GM19240 (cell line): ENCODE results near the gene ARFRP1.
A peak's percentile ranks its signal among the peaks of the same experiment; 100 is the strongest.

Source experiments
- DNase-seq: peaks from one replicate; pipeline ENCODE4 v3.0.0; 2011; ENCODE audit warnings: low spot score; ENCODE audit not compliant: insufficient read length

ARFRP1 gene, protein sequence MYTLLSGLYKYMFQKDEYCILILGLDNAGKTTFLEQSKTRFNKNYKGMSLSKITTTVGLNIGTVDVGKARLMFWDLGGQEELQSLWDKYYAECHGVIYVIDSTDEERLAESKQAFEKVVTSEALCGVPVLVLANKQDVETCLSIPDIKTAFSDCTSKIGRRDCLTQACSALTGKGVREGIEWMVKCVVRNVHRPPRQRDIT

GRCh38 chr20:63707558-63708300 is at the start of gene ARFRP1, which contains the start of gene ZGPAT:
TSS of gene ARFRP1 (minus strand) at chr20:63707976. CDS start at chr20:63707091, 885 bp downstream.
TSS of gene ZGPAT (plus strand) at chr20:63708039. CDS start at chr20:63708581, 542 bp downstream.
- DNase-seq, result peak; percentile 83

GRCh38 chr20:63756648-63756991 is 48.8 kb upstream of the ARFRP1 start:
- DNase-seq, result no peak

DNA sequence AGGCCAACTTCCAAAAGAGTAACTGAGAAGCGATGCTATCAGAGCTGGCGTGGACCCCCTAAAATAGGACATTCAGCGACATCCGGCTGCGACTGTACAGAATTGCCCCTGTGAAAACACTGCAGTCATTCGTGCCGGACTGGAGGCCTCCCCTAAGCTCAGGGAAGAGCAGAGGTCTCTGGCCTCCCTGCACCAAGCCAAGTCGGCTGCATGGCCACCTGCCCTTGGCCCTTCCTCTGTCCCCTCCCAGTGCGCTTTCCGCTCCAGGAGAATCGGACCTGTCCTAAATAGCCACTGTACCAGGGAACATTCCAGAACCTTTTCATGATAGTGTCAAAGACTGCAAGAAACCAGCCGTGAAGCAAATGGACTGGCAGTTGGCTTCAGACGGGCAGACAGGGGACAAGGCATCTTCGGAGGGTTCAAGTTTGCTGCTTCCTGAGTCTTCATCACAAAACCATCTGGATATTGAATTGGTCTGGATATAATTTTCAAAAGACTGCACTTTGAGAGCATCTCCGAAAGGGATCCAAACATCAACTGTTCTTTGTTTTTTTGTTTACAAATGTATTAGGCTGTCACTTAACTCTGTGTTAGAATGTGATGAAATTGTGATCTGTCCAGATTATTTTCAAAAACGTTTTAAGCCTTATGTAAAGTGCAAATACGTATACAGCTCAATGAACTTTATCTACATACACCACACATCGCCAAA is 48.3 kb upstream of the ARFRP1 start:
- DNase-seq, result no peak

DNA sequence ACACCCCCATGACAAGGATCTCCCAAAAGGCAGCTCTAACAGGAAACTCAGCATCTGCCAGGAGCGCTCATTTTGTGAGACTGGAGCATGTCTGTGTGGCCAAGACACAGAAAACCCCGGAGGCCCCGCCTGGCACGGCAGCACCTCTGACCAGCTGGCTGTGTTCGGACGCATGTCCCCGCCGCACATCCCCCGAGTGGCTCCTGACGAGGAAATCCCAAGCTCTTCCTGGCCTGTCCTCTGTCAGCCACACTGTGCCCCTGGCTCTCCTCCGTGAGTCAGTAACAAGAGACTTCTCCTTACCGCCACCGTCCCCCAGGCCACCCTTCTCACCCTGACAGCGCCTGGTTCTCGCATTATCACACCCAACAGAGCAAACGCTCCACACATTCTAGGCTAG is 46.2 kb upstream of the ARFRP1 start:
- no peak for DNase-seq

- no peak for DNase-seq
Observed at GRCh38 chr20:63753381-63753780, 45.6 kb upstream of the ARFRP1 start.

- no peak for DNase-seq
Observed at GRCh38 chr20:63752411-63753101, 44.8 kb upstream of the ARFRP1 start.

GRCh38 chr20:63751471-63752271 is 43.9 kb upstream of the ARFRP1 start:
- no peak for DNase-seq

DNA sequence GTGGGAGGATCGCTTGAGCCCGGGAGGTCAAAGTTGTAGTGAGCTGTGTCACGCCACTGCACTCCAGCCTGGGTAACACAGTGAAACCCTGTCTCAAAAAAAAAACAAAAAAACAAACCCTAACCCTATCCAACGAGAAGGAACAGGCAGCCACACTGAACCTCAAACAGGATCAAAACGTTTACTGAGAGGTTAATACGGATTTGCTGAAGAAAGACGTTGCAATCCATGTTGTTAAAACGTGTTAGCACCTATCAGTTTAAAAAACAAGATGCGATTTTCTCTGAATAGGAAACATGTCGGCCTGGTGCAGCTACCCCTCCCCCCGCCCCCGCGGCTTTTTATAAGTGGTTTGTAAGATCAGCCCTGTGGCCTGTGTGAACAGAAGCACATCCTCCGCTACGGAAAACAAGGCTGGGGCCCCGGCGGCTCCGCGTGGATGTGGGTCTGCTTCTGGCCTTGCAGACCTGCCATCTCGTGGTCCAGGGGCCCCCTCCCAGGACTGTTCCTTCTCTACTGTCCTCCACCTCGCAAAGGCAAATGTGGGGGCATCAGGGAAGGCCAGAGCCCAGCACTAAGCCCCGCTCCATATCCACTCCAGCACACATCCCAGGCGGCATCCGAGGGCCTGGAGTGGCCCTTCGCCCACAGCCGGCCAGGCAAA is 43.2 kb upstream of the ARFRP1 start:
- DNase-seq, result no peak

GRCh38 chr20:63749597-63750508 is 42.1 kb upstream of the ARFRP1 start:
- DNase-seq, result no peak

DNA sequence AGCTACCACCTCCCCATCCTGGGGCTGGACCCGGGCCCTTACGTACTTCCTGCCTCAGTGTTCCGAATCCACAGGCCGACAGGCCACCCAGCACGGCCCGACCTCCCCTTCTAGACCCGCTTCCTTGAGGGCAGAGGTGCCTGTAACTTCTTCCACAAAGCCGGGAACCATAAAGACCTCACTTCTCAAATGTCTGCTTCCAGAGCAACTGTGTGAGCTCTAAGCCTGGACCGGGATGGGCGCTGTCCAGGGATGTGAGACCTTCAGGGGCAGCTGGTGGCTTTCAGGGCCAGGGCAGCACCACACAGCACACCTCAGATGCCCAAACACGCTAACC is 41.1 kb upstream of the ARFRP1 start:
- no peak for DNase-seq

- DNase-seq, result no peak
Observed at GRCh38 chr20:63748070-63748933, 40.5 kb upstream of the ARFRP1 start.

DNA sequence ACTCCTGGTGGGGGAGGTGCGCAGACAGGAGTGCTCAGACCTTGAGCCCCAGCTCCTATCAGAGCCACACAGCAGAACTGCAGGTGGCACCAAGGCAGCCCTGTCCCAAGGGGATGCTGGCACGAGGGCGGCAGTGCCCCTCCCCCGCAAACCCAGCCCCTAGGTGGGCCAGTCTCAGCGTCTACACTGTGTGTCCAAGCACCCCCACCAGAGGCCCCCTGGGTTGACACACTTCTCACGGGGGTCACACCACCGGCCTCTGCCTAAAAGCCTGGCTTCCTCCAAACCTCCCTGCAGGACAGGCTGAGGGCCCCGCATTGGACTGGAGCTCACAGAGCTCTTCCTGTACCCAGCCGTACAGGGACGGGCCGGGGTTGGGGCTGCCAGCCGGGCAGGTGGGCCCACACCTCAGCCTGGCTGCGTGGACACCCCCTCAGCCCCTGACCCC is 39.9 kb upstream of the ARFRP1 start:
- no peak for DNase-seq

- DNase-seq, result no peak
Observed at GRCh38 chr20:63746751-63747315, 39.1 kb upstream of the ARFRP1 start.

DNA sequence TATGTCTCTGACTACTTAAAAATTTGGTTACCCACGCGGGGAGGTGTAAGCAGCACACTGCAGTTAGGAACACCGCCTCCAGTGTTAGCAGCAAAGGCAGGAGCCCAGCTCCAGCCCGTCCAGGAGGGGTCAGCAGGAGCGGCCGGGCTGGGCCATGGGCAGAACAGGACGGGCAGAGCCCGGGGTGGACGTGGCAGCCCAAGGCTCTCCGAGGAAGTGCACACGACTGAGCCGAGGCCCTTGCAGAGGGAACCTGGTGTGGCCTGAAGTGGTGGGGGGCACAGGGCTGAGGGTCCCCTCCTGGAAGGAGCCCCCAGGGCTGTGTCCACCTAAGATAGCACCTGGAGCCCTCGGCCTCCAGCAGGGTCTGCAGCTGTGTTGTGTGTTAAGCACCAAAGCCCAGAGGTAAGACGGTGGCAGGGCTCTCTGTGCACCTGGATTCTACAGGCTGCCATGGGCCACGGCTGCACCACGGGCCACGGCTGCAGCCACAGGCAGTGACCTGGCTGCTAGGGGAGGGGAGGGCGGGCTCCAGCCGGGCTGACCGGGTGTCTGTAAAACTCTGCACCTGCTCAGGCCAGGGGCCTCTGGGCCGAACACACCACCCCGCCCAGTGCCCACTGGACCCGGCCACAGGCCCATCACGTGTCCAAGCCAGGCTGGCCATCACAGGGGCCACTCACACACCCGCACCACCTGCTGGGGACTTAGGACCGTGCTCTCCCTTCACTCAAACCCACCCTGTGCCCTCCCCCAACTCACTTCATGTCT is 38.4 kb upstream of the ARFRP1 start:
- DNase-seq, result no peak

GRCh38 chr20:63745424-63745805 is 37.6 kb upstream of the ARFRP1 start:
- DNase-seq, result no peak

DNA sequence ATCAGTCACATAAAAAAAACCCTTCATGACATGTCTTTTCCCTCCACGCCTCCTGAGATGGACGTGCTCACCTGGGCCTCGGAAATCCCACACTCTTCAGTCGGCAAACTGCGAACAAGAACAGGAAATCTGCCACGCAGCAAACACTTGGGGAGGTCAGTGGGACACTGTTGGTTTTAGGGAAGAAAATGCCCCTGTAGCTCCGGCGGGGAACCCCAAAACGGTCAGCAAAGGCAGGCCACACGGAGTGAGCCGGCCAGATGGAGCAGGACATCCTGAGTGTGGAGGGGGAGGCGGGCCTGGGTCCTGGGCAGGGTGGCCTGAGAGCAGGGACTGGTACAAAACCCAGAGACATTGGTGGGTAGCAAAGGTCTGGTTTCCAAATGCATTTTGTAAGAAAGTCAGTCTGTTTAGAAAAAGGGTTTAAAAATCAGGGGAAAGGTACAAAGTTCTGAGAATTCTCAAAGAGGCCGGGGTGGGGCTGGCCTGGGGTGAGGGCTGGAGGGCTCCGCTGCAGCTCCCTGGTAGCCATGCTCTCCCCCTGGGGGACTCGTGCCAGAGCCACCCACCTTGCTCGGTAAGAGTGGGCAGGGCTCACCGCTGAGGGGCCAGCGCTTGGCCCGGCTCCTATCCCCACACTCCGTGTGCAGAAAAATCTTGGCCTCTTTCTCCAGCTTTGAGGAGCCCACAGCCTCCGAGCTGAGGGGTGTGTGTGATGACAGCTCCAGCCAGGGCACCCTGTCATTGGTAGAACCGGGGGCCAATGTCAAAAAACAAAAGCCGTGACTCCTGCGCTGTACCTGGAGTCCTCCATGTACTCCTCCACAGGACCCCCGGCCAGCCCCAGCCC is 37.0 kb upstream of the ARFRP1 start:
- no peak for DNase-seq

GRCh38 chr20:63744158-63744557 is 36.4 kb upstream of the ARFRP1 start:
- DNase-seq, result no peak
